SIG-M5 treated with dmso at 0.1 percent for 504 hours (cell line): ENCODE data around the gene ACP7.
"Not testable (repeated sequence)": the region's sequence is repeated elsewhere in the genome, so short reads cannot be mapped to it uniquely, and the experiment has no call there.

Experiments
- DNase-seq: peaks from one replicate; lab custom pipeline; 2025; ENCODE audit not compliant: unreplicated experiment; lab: John Stamatoyannopoulos, UW

Gene ACP7

DNA sequence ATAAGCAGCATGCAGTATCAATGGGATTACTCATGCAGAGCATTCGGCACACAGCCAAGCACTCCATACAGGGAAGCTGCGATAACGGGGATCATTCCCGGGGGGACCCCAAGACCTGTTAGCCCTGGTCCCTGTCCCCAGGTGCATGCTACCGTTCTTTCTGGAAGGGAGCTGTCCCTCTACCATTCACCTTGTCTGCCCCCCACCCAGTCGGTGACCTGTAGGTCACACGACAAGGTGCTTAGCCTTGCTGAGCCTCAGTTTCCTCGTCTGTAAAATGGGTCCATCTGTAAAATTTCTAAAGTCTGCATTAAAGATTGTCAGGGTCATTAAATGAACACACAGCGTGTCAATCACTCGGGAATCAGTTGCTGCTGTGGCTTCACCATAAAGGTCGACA is 6.8 kb upstream of the ACP7 start:
- DNase-seq, result no peak

DNA sequence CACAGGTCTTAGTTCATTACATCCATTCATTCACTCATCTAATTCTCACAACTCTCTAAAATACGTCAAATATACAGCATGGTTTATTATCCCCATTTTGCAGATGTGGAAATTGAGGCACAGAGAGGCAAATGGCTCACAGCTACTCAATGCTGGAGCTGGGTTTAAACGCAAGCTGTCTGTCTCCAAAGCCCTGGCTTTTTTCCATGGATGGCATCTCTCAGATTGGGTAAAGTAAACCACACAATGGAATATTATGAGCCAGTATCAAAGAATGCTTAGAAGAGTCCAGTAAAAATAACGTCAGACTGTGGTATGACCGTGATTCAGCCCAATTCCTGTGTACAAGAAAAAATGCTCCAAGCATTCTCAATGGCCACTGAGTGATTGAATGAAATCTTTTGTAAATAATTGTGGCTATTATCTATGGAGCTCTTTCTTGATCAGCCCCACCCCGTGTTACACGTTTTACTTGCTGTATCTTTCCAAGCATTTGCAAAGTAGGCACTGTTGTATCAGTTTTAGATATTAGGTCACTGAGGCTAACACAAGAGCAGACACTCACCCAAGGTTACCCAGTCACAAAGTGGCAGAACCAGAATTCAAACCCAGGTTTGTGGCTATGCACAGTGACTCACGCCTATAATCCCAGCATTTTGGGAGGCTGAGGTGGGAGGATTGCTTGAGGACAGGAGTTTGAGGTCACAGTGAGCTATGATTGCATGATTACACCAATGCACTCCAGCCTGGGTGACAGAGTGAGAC is 5.5 kb upstream of the ACP7 start:
- no peak for DNase-seq

GRCh38 chr19:39080431-39080830 is 3.7 kb upstream of the ACP7 start:
- no peak for DNase-seq

- DNase-seq, result no peak
These were observed 2.0 kb upstream of the ACP7 start for GRCh38 chr19:39082167-39082566.

- DNase-seq, result no peak
These were observed 1.2 kb upstream of the ACP7 start for GRCh38 chr19:39082745-39083598.

DNA sequence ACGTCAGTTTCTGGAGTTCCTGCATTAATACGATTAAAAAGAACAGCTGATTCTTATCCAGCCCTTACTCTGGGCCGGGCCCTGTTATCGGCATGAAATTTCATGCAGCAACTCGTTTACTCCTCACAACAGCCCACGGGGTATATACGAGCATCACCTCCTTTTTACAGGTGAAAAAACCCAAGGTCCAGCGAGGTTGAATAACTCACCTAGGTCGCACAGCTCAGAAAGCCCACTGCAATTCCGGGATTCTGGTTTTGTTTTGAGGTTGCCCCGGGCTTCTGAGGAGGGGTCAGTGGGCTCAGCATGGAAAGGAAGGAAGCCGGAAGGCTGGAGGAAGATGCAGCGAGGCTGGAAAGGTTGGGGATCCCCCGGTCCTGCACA is 577 bp upstream of the ACP7 start:
- no peak for DNase-seq

DNA sequence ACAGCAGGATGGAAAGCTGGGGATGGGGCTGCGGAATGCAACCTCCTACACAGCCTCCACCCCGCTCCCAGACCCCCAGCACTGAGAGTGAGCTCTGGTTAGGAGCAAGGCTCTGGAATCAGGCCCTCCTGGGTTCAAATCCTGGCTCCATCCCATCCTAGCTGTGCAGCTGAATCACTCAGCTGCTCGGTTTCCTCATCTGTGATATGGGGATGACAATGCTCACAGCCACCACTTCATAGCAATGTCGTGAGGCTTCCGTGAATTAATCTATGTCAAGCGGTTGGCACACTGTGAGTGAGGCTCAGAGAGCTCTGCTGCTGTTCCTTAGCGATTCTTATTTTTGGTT is 538 bp downstream of the ACP7 start:
- no peak for DNase-seq

DNA sequence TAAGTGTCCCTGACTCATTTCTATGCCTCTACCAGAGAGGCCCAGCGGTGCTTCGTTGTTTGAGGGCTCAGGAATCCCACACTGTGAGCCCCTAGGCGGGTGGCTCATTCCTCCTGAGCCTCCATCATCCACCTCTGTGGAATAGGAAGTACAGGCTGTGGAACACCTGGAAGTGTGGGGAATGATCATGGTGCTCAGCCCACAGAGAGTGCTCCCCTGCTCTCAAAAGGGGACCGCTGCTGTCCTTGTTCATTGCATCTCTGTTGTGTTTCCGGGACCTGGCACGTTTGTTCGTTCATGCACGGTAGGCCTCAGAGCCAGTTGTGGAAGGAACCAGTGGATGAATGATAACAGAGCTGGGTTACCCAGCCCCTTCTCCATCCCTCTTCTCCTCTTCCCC is 1.2 kb downstream of the ACP7 start:
- DNase-seq, result no peak

GRCh38 chr19:39086386-39086785 is 2.2 kb downstream of the ACP7 start:
- no peak for DNase-seq

DNA sequence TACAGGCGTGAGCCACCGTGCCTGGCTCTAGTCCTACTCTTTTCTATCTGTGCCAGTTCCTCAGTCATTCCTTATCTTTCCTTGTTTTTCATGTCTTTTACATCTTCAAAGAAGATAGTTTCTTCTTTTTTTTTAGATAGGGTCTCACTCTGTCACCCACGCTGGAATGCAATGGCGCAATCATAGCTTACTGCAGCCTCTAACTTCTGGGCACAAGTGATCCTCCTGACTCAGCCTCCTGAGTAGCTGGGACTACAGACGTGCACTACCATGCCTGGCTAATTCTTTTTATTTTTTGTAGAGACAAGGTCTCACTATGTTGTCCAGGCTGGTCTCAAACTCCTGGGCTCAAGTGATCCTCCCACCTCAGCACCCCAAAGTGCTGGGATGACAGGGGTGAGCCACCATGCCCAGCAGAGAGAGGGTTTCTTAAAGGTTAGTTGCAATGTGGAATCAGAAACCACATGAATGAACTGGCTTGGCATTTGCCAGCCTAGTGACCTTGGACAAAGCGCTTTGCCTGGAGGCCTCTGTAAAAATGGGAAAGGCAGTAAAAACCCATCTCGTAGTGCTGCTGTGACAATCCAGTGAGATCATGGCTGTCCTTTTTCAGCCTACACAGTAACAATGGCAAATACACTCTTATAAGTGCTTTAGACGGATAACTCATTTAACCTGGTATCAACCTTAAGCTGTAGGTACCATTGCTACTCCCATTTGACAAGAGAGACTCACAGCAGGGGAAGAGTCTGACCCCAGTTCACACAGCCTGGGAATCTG is 3.9 kb downstream of the ACP7 start:
- DNase-seq, result no peak

GRCh38 chr19:39090016-39090415 is 5.8 kb downstream of the ACP7 start:
- DNase-seq, result not testable (repeated sequence)

DNA sequence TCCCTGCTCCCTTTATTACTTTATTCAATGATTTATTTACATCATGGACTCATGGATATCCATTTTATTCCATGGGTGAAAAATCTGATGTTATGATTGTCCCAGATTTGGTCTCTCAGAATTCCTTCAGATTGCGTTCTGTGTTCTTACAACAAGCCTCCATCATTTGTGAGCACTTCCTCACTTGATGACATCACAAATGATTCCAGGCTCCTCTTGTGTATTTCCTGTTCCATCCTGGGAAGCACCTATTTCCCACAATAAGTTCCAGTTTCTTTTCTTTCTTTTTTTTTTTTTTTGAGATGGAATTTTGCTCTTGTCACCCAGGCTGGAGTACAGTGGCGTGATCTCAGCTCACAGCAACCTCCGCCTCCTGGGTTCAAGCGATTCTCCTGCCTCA is 6.7 kb downstream of the ACP7 start:
- DNase-seq, result no peak

DNA sequence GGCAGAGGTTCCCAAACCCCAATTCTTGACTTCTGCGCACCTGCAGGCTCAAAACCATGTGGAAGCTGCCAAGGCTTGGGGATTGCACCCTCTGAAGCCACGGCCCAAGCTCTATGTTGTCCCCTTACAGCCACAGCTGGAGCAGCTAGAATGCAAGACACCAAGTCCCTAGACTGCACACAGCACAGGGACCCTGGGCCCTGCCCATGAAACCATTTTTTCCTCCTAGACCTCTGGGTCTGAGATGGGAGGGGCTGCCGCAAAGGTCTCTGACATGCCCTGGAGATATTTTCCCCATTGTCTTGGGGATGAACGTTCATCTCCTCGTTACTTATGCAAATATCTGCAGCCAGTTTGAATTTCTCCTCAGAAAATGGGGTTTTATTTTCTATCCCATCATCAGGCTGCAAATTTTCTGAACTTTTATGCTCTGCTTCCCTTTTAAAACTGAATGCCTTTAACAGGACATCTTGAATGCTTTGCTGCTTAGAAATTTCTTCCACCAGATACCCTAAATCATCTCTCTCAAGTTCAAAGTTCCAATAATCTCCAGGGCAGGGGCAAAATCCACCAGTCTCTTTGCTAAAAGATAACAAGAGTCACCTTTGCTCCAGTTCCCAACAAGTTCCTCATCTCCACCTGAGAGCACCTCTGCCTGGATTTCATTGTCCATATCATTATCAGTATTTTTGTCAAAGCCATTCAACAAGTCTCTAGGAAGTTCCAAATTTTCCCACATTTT is 11.8 kb downstream of the ACP7 start:
- not testable (repeated sequence) for DNase-seq

DNA sequence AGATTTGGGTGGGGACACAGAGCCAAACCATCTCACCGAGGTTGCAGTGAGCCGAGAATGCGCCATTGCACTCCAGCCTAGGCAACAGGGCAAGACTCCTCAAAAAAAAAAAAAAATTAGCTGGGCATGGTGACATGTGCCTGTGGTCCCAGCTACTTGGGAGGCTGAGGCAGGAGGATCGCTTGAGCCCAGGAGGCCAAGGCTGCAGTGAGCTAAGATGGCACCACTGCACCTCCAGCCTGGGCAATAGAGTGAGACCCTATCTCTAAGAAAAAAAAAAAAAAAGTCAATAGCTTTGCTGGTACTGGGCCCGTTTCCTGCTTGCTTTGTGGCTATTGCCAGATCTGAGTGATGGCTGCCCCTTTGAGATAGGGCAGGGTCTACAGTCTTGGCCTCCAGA is 13.1 kb downstream of the ACP7 start:
- DNase-seq, result no peak

DNA sequence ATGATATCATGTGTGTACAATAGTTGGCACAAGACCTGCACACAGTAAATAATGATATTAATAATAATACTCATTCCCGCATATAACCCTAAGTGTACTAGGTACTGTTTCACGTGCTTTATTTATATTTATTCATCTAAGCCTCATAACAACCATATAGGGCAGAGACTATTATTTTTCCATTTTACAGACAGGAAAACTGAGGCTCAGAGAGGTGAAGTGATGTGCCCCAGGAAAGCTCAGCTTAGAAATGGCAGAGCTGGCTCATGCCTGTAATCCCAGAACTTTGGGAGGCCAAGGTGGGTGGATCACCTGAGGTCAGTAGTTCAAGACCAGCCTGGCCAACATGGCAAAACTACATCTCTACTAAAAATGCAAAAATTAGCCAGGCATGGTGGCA is 13.6 kb downstream of the ACP7 start:
- no peak for DNase-seq

GRCh38 chr19:39098365-39099269 is 14.4 kb downstream of the ACP7 start:
- no peak for DNase-seq

- DNase-seq, result no peak
These were observed 15.2 kb downstream of the ACP7 start for GRCh38 chr19:39099341-39099740.

DNA sequence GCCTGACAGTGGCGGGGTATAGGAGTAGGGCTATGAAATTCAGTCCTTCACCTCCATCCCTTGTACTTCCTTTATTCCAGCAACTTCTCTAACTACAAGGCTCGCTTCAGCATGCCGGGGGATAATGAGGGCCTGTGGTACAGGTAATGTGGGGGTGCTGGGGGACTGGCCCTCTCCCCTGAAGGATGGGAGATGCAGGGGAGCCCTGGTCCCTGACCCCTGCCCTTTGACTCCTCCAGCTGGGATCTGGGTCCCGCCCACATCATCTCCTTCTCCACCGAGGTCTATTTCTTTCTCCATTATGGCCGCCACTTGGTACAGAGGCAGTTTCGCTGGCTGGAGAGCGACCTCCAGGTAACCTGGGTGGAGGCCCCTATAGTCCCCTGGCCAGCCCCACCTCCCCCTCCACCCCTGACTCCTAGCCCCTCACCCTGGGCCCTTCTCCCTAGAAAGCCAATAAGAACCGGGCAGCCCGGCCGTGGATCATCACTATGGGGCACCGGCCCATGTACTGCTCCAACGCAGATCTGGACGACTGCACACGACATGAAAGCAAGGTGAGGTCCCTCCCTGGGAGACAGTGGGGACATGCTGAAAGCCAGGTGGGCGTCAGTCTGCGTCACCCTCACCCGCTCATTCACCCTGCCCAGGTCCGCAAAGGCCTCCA is 16.5 kb downstream of the ACP7 start:
- DNase-seq, result no peak

- DNase-seq, result no peak
These were observed 19.0 kb downstream of the ACP7 start for GRCh38 chr19:39103151-39103550.

GRCh38 chr19:39104186-39104596 is 20.0 kb downstream of the ACP7 start:
- no peak for DNase-seq
